Stimulated activated CD4-positive, alpha-beta T cell treated with anti-CD3 and anti-CD28 coated beads, Interleukin-4, amount 100 ng/mL, for 24 hours (primary cell): ENCODE data around the gene CAMKMT.

ENCODE experiments used
- DNase-seq: peaks from one replicate; pipeline ENCODE4 v3.0.0-alpha.2; 2020

The CAMKMT gene

DNA sequence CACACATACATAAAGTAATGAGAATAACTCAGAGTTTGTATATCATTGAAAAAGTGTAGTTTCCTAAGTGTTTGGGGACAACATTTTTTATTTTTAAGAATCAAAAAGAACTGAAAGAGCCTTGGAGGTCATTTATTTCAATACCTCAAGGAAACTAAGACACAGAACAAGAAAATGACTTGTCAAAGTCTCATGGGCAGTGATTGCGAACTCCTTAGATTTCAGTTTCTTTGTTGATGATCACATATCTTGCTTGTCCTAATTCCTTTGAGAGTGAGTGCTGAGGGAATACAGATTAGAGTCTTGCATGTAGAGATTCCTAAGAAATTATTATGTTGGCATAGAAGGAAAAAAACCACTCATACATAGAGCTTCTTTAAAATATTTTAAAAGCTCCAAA is 243.8 kb downstream of the CAMKMT start:
- DNase-seq = no peak

DNA sequence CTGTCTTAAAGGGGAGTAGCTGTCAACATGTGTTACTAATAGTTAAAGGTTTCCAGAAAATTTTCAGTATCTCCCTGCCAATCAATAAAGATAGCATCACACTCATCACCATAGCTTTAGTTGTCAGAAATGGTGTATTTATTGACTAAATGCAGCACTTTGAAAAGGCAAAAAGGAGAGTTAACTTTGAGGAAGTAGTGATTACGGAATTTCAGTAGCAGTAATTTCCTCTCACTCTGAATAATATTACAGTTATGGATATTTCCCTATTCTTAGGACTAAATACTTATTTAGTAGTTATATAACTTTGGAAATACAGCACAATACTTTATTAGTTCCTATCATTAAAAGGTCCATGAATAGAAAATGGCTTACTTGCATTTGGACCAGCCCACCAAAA is 250.5 kb downstream of the CAMKMT start:
- no peak for DNase-seq

DNA sequence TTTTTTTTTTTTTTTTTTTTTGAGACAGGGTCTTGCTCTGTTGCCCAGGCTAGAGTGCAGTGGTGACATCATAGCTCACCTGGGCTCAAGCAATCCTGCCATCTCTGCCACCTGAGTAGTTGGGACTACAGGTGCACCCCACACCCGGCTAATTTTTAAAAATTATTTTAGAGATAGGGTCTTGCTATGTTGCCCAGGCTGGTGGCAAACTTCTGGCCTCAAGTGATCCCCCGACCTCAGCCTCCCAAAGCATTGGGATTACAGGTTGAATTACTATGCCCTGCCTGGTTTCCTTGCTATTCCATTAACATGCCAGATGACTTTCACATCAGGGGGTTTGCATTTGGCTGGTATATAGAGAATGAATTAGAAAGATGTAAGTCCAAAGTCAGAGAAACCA is 253.2 kb downstream of the CAMKMT start:
- DNase-seq = no peak

- DNase-seq = no peak
These were observed 254.3 kb downstream of the CAMKMT start for GRCh38 chr2:44615950-44616518.

DNA sequence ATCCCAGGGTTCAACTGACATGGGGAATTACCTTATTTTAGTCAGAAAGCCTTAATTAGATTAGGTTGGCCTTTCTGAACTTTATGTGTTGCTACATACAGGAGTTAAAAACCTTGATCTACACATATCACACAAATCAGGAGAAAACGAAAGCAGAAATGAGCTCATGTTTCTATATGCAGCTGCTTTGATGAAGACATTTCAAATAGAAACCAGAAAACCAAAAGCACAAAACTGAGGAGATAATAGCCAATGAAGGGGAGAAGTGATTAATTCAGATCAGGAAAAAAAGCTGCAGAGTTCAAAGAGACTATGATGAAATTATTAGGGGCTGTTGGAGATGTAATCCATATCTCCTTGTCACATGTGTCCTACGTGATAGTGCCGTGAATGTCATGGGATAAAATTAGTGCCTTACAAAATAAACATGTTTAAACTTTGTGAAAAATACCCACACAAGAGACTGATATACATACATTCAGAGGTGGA is 255.0 kb downstream of the CAMKMT start:
- no peak for DNase-seq

DNA sequence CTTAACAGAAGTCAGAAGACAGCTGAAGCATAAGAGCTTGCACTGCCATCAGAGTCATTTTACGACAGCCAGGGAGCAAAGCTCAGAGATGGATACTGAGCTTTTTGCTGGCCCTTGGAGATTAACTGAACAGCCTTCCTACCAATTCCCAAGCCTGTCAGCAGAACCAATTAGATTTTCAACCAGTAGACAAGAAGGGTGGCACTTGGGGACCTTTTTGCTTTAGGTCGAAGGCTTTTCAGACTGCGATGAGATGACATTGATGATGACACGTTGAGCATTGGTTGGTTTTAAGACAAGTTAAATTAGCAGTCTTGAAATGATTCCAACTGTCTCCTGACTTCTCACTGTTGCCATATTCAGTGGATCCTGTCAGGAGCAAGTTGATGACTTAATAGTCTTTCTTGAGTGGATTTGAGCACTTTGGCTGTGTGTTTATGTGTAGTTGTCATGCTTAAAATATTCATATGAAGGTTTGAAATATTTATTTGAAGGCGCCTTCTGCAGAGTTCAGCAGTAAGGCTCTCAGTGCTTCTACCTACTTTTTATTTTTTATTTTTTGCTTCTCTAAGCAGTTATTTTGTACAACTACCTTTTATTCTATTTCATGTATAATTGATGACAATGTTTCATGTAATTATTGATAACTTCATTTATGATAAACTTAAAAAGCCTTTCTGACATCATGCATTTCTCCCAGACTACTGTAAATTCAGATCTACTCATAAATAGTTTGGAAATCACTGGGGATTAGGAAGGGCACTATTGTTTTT is 256.7 kb downstream of the CAMKMT start:
- no peak for DNase-seq

- no peak for DNase-seq
These were observed 258.6 kb downstream of the CAMKMT start for GRCh38 chr2:44620189-44620990.

- no peak for DNase-seq
These were observed 262.0 kb downstream of the CAMKMT start for GRCh38 chr2:44623622-44624351.

DNA sequence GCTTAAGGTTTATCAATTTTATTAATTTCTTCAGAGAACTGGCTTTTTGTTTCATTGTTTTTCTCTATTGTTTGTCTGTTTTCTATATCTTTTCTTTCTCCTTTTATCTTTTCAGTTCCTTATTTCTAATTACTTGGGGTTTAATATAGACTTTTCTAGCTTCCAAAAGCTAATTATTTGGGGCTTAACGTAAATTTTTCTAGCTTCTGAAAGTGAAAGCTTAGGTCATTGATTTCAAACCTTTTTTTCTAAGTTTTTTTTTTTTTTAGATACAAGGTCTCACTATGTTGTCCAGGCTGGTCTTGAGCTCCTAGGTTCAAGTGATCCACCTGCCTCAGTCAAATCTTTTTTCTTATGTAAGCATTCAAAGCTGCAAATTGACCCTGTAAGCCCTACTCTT is 266.6 kb downstream of the CAMKMT start:
- DNase-seq = no peak

- DNase-seq = no peak
These were observed 271.4 kb downstream of the CAMKMT start for GRCh38 chr2:44632931-44633689.

DNA sequence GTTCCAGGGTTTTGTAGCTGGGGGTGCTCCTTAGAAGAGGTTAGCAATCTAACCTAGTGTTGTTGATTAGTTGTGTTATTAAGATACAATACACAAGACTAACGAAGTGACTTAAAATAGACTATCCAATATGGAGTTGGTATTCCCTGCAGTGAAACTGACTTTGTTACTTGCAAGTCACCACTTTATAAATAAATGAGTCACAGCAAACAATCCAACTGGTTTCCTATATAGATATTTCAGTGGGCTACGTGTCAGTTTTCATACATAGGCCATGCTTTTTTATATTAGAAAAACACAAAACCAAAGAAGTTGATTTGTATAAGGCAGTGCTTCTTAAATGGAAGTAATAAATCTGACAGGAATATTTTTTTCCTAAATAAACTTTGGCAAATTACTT is 274.0 kb downstream of the CAMKMT start:
- DNase-seq = no peak

- DNase-seq = no peak
These were observed 276.9 kb downstream of the CAMKMT start for GRCh38 chr2:44638649-44639048.

- no peak for DNase-seq
These were observed 277.7 kb downstream of the CAMKMT start for GRCh38 chr2:44639399-44639798.

GRCh38 chr2:44642123-44642857 is 280.5 kb downstream of the CAMKMT start:
- DNase-seq = no peak

GRCh38 chr2:44645937-44646336 is 284.2 kb downstream of the CAMKMT start:
- no peak for DNase-seq

DNA sequence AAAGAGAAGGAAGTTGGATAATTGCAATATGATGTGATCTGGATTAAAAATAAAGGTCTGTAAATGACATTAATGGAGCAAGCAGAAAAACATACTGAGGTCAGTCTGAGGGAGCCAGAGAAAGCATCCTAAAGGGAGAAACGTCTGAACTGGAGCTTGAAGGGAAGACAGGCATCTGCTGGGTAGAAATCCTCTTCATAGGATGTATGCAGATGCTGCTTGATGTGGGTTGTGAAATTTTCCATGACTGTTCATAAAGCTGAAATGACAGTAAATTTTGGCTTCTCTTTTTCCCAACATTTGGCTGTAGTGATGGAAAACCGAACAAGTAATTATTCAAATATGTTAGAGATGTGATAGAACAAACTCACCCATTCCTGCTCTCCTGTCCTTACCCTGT is 287.6 kb downstream of the CAMKMT start:
- no peak for DNase-seq

DNA sequence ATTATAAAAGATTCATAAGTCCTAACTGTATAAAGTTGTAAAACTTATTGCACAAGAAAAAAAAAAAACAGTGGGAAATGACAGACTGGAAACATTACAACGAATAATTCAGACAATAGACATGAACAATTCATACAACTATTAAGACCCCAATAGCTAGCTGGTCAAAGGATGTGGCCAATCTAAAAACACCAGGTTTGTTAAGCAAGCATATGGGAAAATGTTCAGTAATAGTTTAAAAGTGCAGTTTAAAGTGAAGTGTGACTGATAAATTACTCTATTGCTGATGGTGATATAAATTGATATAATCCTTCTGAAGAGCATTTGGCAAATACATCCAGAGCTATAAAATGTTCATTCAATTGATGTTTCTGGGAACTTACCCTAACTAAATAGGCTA is 289.0 kb downstream of the CAMKMT start:
- DNase-seq = no peak

GRCh38 chr2:44651974-44652373 is 290.2 kb downstream of the CAMKMT start:
- no peak for DNase-seq

DNA sequence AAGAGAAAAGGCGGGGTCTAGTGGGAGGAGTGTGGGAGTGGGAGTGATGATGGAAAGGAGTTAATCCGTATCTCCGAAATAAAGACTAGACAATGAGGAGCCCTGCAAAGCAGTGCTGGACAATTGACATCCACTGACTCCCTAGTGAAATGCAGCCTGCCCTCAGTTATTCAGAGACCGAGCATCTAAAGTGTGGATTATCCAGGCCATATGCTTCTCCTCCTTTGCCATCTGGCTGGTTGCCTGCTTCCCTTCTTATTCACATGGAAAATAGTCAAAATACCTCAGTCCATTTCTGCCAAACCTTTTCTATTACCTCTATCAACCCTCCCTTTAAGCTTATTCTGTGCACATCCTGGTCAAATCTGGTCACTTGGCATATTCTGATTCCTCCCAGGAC is 291.0 kb downstream of the CAMKMT start:
- DNase-seq = no peak

DNA sequence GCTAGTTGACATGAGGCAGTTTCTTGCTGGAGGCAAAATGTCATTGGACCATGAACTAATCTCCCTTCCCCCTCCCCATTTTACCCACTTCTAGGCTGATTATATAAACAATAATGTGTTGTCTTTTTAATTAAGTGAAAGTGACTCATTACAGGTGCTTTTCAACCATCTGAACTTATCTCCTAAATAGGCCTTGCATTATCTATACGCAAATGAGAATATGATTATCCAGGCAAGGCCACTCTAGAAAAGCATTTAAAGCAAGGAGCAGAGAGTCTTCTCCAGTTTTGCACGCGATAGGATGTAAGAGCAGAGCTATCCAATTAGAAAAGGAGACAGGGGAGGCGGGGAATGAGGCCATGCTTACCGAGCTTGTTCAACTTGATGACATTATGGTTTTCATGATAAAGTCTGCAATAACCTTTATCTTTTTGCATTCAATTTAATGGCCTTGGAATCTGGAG is 293.7 kb downstream of the CAMKMT start:
- DNase-seq = no peak

DNA sequence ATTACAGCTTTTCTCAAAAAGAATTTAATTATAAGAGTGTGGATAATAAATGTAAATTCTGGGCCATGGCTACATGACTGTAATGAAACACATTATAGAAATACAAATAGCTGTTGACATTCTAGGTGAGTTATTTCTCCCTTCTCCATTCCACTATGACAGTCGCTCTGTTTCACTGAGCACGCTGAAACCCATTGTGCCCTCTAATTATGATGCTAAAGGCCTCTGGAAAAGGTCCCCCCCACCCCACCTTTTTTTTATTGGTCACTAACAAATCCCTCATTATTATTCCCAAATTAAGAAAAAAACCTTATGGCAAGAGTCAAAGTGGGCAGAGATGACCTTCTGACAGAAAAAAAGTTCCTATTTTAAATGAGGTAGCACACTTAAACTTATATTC is 294.7 kb downstream of the CAMKMT start:
- DNase-seq = no peak
